DMS 273 treated with DMSO at 0.1 percent for 48 hours (cell line): Measurements from ENCODE around the gene ZNF593.

ENCODE experiments used
- DNase-seq: peaks from one replicate; lab custom pipeline; 2025; lab: John Stamatoyannopoulos, UW

ZNF593 gene

GRCh38 chr1:26210147-26210870 lies 40.6 kb downstream of the ZNF593 start:
- no peak for DNase-seq

- no peak for DNase-seq
Observed at GRCh38 chr1:26212726-26213125, 43.0 kb downstream of the ZNF593 start.

GRCh38 chr1:26213335-26213905 lies 43.7 kb downstream of the ZNF593 start:
- DNase-seq, result no peak

GRCh38 chr1:26215246-26215645 lies 45.5 kb downstream of the ZNF593 start:
- no peak for DNase-seq

- DNase-seq, result no peak
Observed at GRCh38 chr1:26218906-26219494, 49.3 kb downstream of the ZNF593 start.
